Breast epithelium (tissue), 4 donors: ENCODE data around the gene PIGQ. TPM values are rescaled to one million over a fixed set of nuclear protein-coding genes. Genes with fewer than 3 reads are reported as not detected.
A peak's percentile ranks its signal among the peaks of the same experiment; 100 is the strongest.

Experiments used
- DNase-seq, 2 donors: peaks; one replicate each; pipeline ENCODE4 v3.0.0-alpha.2; 2019; ENCODE audit warnings: low spot score in 2 of 2
- H3K27ac ChIP-seq, 2 donors: fragments of 200-600 bp; sonication (generic) in 1 of 2; one replicate each; pipeline ENCODE4 v1.5.1; 2016 to 2019; ENCODE audit warnings: mild to moderate bottlenecking in 1 of 2
- H3K27me3 ChIP-seq, 2 donors: fragments of 200-600 bp; sonication (generic) in 1 of 2; one replicate each; pipeline versions ENCODE4 v1.5.1 to v1.6.0; 2017 to 2019; ENCODE audit warnings: control low read depth in 1 of 2, mild to moderate bottlenecking in 1 of 2
- H3K36me3 ChIP-seq: fragments of 200-600 bp; one replicate; pipeline ENCODE4 v1.5.1; 2019
- H3K4me1 ChIP-seq, 2 donors: fragments of 200-600 bp; sonication (generic); one replicate each; pipeline ENCODE4 v1.5.1; 2016 to 2019; ENCODE audit warnings: control low read depth in 1 of 2
- H3K4me3 ChIP-seq, 3 donors: fragments of 200-600 bp; sonication (generic); 1 replicate in 2 of 3; 2 replicates in 1 of 3; pipeline ENCODE4 v1.5.1; 2016 to 2019; ENCODE audit warnings: mild to moderate bottlenecking in 3 of 3, moderate library complexity in 2 of 3
- H3K9me3 ChIP-seq, 2 donors: fragments of 200-600 bp; sonication (generic) in 1 of 2; one replicate each; pipeline ENCODE4 v1.5.1; 2016 to 2019; ENCODE audit warnings: control low read depth in 1 of 2
- CTCF ChIP-seq, 3 donors: fragments of 450-650 bp; IDR thresholded peaks; one replicate each; pipeline ENCODE4 v1.5.1; 2016 to 2017; ENCODE audit warnings: antibody characterized with exemption in 3 of 3, mild to moderate bottlenecking in 3 of 3, moderate library complexity in 3 of 3
- POLR2A ChIP-seq: fragments of 450-650 bp; IDR thresholded peaks from one replicate; pipeline ENCODE4 v1.6.1; 2016; ENCODE audit warnings: antibody characterized with exemption, mild to moderate bottlenecking, moderate library complexity
- POLR2AphosphoS5 ChIP-seq, 3 donors: sonication (generic); formaldehyde crosslinking; IDR thresholded peaks; one replicate each; pipeline ENCODE4 v1.6.1; 2017; ENCODE audit warnings: antibody characterized with exemption in 3 of 3
- intact Hi-C: fragments of 100-400 bp; cut with DNase I; formaldehyde crosslinking; loops from one replicate; pipeline ENCODE4 v1.15.1; 2023; ENCODE audit warnings: low total_unique reads
- total RNA-seq, 3 donors: library from RNA; depleted of rRNA; stranded (reverse); fragments of >200 nt; gene quantifications; one replicate each; pipeline ENCODE4 v1.1.0, GENCODE V29; 2016

Gene PIGQ
- total RNA-seq, 3 donors from 2014 or later = 22.2 to 36.1 (median 31.9) TPM

GRCh38 chr16:578870-579405 is 9.2 kb downstream of the PIGQ start:
- H3K4me1 ChIP-seq = no peaks in the 10 kb centered on the region
- no peaks in the 10 kb centered on the region for H3K9me3 ChIP-seq
- intact Hi-C loops = no loop called here
- H3K27me3 ChIP-seq = no peaks in the 10 kb centered on the region
- no peak overlapping the region for H3K4me3 ChIP-seq
- no peak for DNase-seq
- no peak overlapping the region for H3K27ac ChIP-seq
- H3K36me3 ChIP-seq = no peaks in the 10 kb centered on the region
- no peak for TF ChIP-seq POLR2A
- TF ChIP-seq POLR2AphosphoS5 (IDR thresholded peaks at IDR 0.05) = no peak
- TF ChIP-seq CTCF (IDR thresholded peaks at IDR 0.05) = peak in 2 of 3 donors; percentile 9 to 29

GRCh38 chr16:580141-580945 is 10.6 kb downstream of the PIGQ start:
- Histone ChIP-seq H3K27me3 (no peaks in the 10 kb centered on the region), H3K36me3 (no peaks in the 10 kb centered on the region), H3K4me1 (no peaks in the 10 kb centered on the region), H3K9me3 (no peaks in the 10 kb centered on the region), H3K4me3 (no peak overlapping the region), H3K27ac (no peak overlapping the region)
- intact Hi-C loops = no loop called here
- TF ChIP-seq POLR2AphosphoS5 (IDR thresholded peaks at IDR 0.05) (no peak), CTCF (IDR thresholded peaks at IDR 0.05) (no peak), POLR2A (no peak)
- no peak for DNase-seq

GRCh38 chr16:580946-581498 is 11.3 kb downstream of the PIGQ start:
- intact Hi-C loops = no loop called here
- no peaks in the 10 kb centered on the region for H3K27me3 ChIP-seq
- H3K36me3 ChIP-seq = no peaks in the 10 kb centered on the region
- no peak for DNase-seq
- H3K4me1 ChIP-seq = no peaks in the 10 kb centered on the region
- no peak overlapping the region for H3K4me3 ChIP-seq
- H3K27ac ChIP-seq = no peak overlapping the region
- H3K9me3 ChIP-seq = no peaks in the 10 kb centered on the region
- TF ChIP-seq POLR2A (no peak), POLR2AphosphoS5 (IDR thresholded peaks at IDR 0.05) (no peak), CTCF (IDR thresholded peaks at IDR 0.05) (no peak)

GRCh38 chr16:582218-582613 is 12.4 kb downstream of the PIGQ start:
- H3K4me1 ChIP-seq = peaks cover 0 to under 1% of the 10 kb centered on the region in 2 donors
- TF ChIP-seq CTCF (IDR thresholded peaks at IDR 0.05) = no peak
- no peak for TF ChIP-seq POLR2A
- no peak for TF ChIP-seq POLR2AphosphoS5 (IDR thresholded peaks at IDR 0.05)
- no peak overlapping the region for H3K4me3 ChIP-seq
- H3K9me3 ChIP-seq = no peaks in the 10 kb centered on the region
- intact Hi-C loops = no loop called here
- H3K27ac ChIP-seq = no peak overlapping the region
- H3K27me3 ChIP-seq = no peaks in the 10 kb centered on the region
- no peaks in the 10 kb centered on the region for H3K36me3 ChIP-seq
- no peak for DNase-seq
